GM23338 (cell line): ENCODE data around the gene NKAIN2. TPM values are rescaled to one million over a fixed set of nuclear protein-coding genes. Genes with fewer than 3 reads are reported as not detected.

Experiments used
- ATAC-seq: fragments of 200-7000 bp; cut with Tn5 transposase; 3 replicates; pipeline ENCODE4 v1.9.1; 2020
- DNase-seq: peaks from one replicate; pipeline ENCODE4 v3.0.0-alpha.2; 2015; ENCODE audit warnings: low spot score
- H2AFZ ChIP-seq: fragments of 200-600 bp; sonication (generic); 2 replicates; pipeline ENCODE4 v1.8.0; 2016; ENCODE audit warnings: antibody characterized with exemption, mild to moderate bottlenecking, moderate library complexity
- H3F3A ChIP-seq: fragments of 200-600 bp; sonication (generic); replicated peaks from 2 replicates; pipeline ENCODE4 v1.8.0; 2017; ENCODE audit warnings: antibody characterized with exemption, mixed run types, low read depth
- H3K27ac ChIP-seq: fragments of 200-600 bp; sonication (generic); 2 replicates; pipeline ENCODE4 v1.6.1; 2016; ENCODE audit warnings: low read depth
- H3K27me3 ChIP-seq: fragments of 200-600 bp; sonication (generic); 2 replicates; pipeline ENCODE4 v1.8.0; 2016; ENCODE audit warnings: mild to moderate bottlenecking, mixed run types, moderate library complexity; ENCODE audit not compliant: insufficient read depth
- H3K36me3 ChIP-seq: fragments of 200-600 bp; sonication (generic); 2 replicates; pipeline ENCODE4 v1.8.0; 2016; ENCODE audit warnings: mild to moderate bottlenecking; ENCODE audit not compliant: insufficient read depth
- H3K4me1 ChIP-seq: fragments of 200-600 bp; sonication (generic); 2 replicates; pipeline ENCODE4 v1.8.0; 2016; ENCODE audit warnings: mild to moderate bottlenecking, moderate library complexity; ENCODE audit not compliant: insufficient read depth
- H3K4me2 ChIP-seq: fragments of 200-600 bp; sonication (generic); 2 replicates; pipeline ENCODE4 v1.7.1; 2017; ENCODE audit warnings: mixed run types
- H3K4me3 ChIP-seq: fragments of 200-600 bp; sonication (generic); 2 replicates; pipeline ENCODE4 v1.6.1; 2016; ENCODE audit warnings: mixed run types
- H3K79me2 ChIP-seq: fragments of 200-600 bp; sonication (generic); replicated peaks from 2 replicates; pipeline ENCODE4 v1.8.0; 2017; ENCODE audit warnings: mild to moderate bottlenecking; ENCODE audit not compliant: insufficient read depth
- H3K9me2 ChIP-seq: fragments of 200-600 bp; sonication (generic); 2 replicates; pipeline ENCODE4 v1.8.0; 2017; ENCODE audit not compliant: insufficient read depth
- H4K20me1 ChIP-seq: fragments of 200-600 bp; sonication (generic); replicated peaks from 2 replicates; pipeline ENCODE4 v1.8.0; 2017; ENCODE audit warnings: mild to moderate bottlenecking; ENCODE audit not compliant: insufficient read depth
- H3K27ac Mint-ChIP-seq: 2 replicates; pipeline ENCODE4 v1.8.0; 2020; ENCODE audit warnings: inconsistent platforms, mild to moderate bottlenecking, moderate library complexity, mixed read lengths
- H3K27me3 Mint-ChIP-seq: 3 replicates; pipeline ENCODE4 v1.8.0; 2022; ENCODE audit warnings: low read depth, mild to moderate bottlenecking, moderate library complexity, mixed read lengths, inconsistent platforms; ENCODE audit not compliant: insufficient read depth, poor library complexity
- H3K36me3 Mint-ChIP-seq: 3 replicates; pipeline ENCODE4 v1.8.0; 2021; ENCODE audit warnings: low read depth, mild to moderate bottlenecking, inconsistent platforms, moderate library complexity, mixed read lengths
- H3K4me1 Mint-ChIP-seq: 3 replicates; pipeline ENCODE4 v1.8.0; 2020; ENCODE audit warnings: mild to moderate bottlenecking, inconsistent platforms, mixed read lengths
- H3K4me3 Mint-ChIP-seq: 3 replicates; pipeline ENCODE4 v1.8.0; 2021; ENCODE audit warnings: moderate library complexity, mild to moderate bottlenecking, inconsistent platforms, mixed read lengths
- H3K9me3 Mint-ChIP-seq: 3 replicates; pipeline ENCODE4 v1.8.0; 2020; ENCODE audit warnings: moderate library complexity, mild to moderate bottlenecking, inconsistent platforms, mixed read lengths
- CREB1 ChIP-seq: fragments of 250-450 bp; sonication (Bioruptor Pico); IDR thresholded peaks from 2 replicates; pipeline ENCODE4 v1.5.0; 2020; ENCODE audit warnings: low read depth, mild to moderate bottlenecking, moderate library complexity
- CTCF ChIP-seq, 2 experiments: fragments of 200-600 bp in 1 of 2; sonication (generic) in 1 of 2; conservative IDR thresholded peaks; 2 replicates each; pipeline versions ENCODE4 v1.5.1 to v1.6.1; 2016 to 2017; ENCODE audit warnings: antibody characterized with exemption in 2 of 2, low read depth in 2 of 2, mild to moderate bottlenecking in 2 of 2, moderate library complexity in 1 of 2
- POLR2AphosphoS5 ChIP-seq: IDR thresholded peaks from 2 replicates; pipeline ENCODE4 v1.6.1; 2016; ENCODE audit warnings: antibody characterized with exemption, low read depth
- REST ChIP-seq: IDR thresholded peaks from one replicate; pipeline ENCODE4 v1.6.1; 2018; ENCODE audit warnings: antibody characterized with exemption; ENCODE audit not compliant: unreplicated experiment
- ZNF114 ChIP-seq: fragments of 250-450 bp; sonication (Bioruptor Pico); IDR thresholded peaks from 2 replicates; pipeline ENCODE4 v1.5.0; 2020; ENCODE audit warnings: mild to moderate bottlenecking, moderate library complexity
- ZNF462 ChIP-seq: fragments of 250-450 bp; sonication (Bioruptor Pico); IDR thresholded peaks from 2 replicates; pipeline ENCODE4 v1.5.0; 2020; ENCODE audit warnings: mild to moderate bottlenecking, moderate library complexity
- polyA plus RNA-seq: library from polyadenylated mRNA; unstranded; fragments of >200 nt; fragmentation: Nextera tagmentation; extraction: Ambion mirVana; gene quantifications from 2 replicates; pipeline ENCODE4 v1.2.1, GENCODE V29; 2016
- total RNA-seq: library from RNA; depleted of rRNA; stranded (reverse); fragments of >200 nt; shearing (Covaris generic); gene quantifications from 2 replicates; pipeline ENCODE4 v1.2.3, GENCODE V29; 2014

Gene NKAIN2
- total and polyA plus RNA-seq, 2 experiments from 2014 or later = 0.39 to 1.1 TPM

DNA sequence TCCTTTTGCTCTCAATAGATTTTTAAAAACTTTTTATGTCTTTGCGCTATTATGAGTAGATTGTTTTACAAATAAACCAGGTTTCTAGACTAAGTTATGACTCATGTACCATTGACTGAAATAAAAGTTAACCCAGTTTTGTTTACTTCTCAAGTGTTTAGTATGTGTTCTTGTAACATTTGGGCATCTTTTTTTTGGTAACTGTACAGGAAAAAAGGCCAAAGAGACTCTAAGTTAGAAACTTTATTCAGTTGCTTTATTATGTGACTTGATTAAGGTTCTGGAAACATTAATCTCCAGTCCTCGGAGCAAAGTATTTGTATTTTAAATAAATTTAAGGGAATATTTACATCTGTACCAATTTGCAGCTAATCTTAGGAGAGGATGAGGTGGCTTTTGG lies 2.9 kb downstream of the NKAIN2 start:
- Histone ChIP-seq H3K9me2 (no peaks in the 10 kb centered on the region), H3K4me2 (no peak overlapping the region), H3K36me3 (no peaks in the 10 kb centered on the region), H3K4me3 (no peak overlapping the region), H4K20me1 (no peaks in the 10 kb centered on the region), H3K79me2 (no peaks in the 10 kb centered on the region), H3K4me1 (no peaks in the 10 kb centered on the region), H3K27me3 (peaks cover 41% of the 10 kb centered on the region), H3F3A (no peaks in the 10 kb centered on the region), H3K27ac (no peak overlapping the region), H2AFZ (no peak overlapping the region)
- TF ChIP-seq CREB1 (CRISPR knock-in tag) (no peak), CTCF (conservative IDR thresholded peaks at IDR 0.05; ENCODE audit: low read depth in 2 of 2) (no peak), POLR2AphosphoS5 (no peak), REST (no peak), ZNF462 (CRISPR knock-in tag) (no peak), ZNF114 (no peak)
- no peak overlapping the region for H3K27ac Mint-ChIP-seq
- H3K9me3 Mint-ChIP-seq = no peaks in the 10 kb centered on the region
- DNase-seq (no peak), ATAC-seq (no peak)
- no peaks in the 10 kb centered on the region for H3K36me3 Mint-ChIP-seq
- H3K27me3 Mint-ChIP-seq = peaks cover 23% of the 10 kb centered on the region
- H3K4me1 Mint-ChIP-seq = peaks cover 8% of the 10 kb centered on the region; the same call in 2 of the 3 replicates
- no peak overlapping the region for H3K4me3 Mint-ChIP-seq
